Loucy (cell line): ENCODE data around the gene LRCH3.

Source experiments
- H2AFZ ChIP-seq: fragments of 200-600 bp; sonication (generic); 2 replicates; pipeline ENCODE4 v1.6.0; 2016; ENCODE audit warnings: antibody characterized with exemption, mild to moderate bottlenecking, low read length, moderate library complexity
- H3F3A ChIP-seq: fragments of 200-600 bp; 2 replicates; pipeline ENCODE4 v1.6.0; 2016; ENCODE audit warnings: antibody characterized with exemption, low read depth, mild to moderate bottlenecking
- H3K27me3 ChIP-seq: fragments of 200-600 bp; sonication (generic); 2 replicates; pipeline ENCODE4 v1.6.1; 2014; ENCODE audit warnings: low read length, mild to moderate bottlenecking; ENCODE audit not compliant: insufficient read depth, poor library complexity, severe bottlenecking
- H3K36me3 ChIP-seq: fragments of 200-600 bp; sonication (generic); 2 replicates; pipeline ENCODE4 v1.6.1; 2016; ENCODE audit warnings: low read length; ENCODE audit not compliant: insufficient read depth
- H3K4me1 ChIP-seq: fragments of 200-600 bp; sonication (generic); 2 replicates; pipeline ENCODE4 v1.5.1; 2014; ENCODE audit warnings: low read length, mild to moderate bottlenecking; ENCODE audit not compliant: insufficient read depth, poor library complexity, severe bottlenecking
- H3K4me2 ChIP-seq: fragments of 200-600 bp; sonication (generic); 2 replicates; pipeline ENCODE4 v1.6.0; 2014; ENCODE audit warnings: antibody characterized with exemption, low read length, low read depth, mild to moderate bottlenecking; ENCODE audit not compliant: poor library complexity, severe bottlenecking
- H3K4me3 ChIP-seq: fragments of 200-600 bp; sonication (generic); 2 replicates; pipeline ENCODE4 v1.5.1; 2014; ENCODE audit warnings: low read length, mild to moderate bottlenecking, mixed read lengths; ENCODE audit not compliant: poor library complexity, severe bottlenecking
- H3K79me2 ChIP-seq: fragments of 200-600 bp; sonication (generic); 2 replicates; pipeline ENCODE4 v1.6.1; 2014; ENCODE audit warnings: low read length; ENCODE audit not compliant: insufficient read depth
- H3K9ac ChIP-seq: fragments of 200-600 bp; sonication (generic); 2 replicates; pipeline ENCODE4 v1.6.0; 2014; ENCODE audit warnings: mild to moderate bottlenecking, low read depth, low read length, moderate library complexity; ENCODE audit not compliant: poor library complexity, severe bottlenecking
- H3K9me2 ChIP-seq: fragments of 200-600 bp; sonication (generic); replicated peaks from 2 replicates; pipeline ENCODE4 v1.6.1; 2016; ENCODE audit warnings: low read depth, low read length, mixed read lengths
- H3K9me3 ChIP-seq: fragments of 200-600 bp; sonication (generic); 2 replicates; pipeline ENCODE4 v1.6.1; 2014; ENCODE audit warnings: mild to moderate bottlenecking, antibody characterized with exemption, low read length, low read depth; ENCODE audit not compliant: insufficient read depth
- H4K20me1 ChIP-seq: fragments of 200-600 bp; sonication (generic); 2 replicates; pipeline ENCODE4 v1.6.0; 2014; ENCODE audit warnings: antibody characterized with exemption, low read length, mild to moderate bottlenecking; ENCODE audit not compliant: insufficient read depth, poor library complexity, severe bottlenecking
- EZH2phosphoT487 ChIP-seq: fragments of 200-600 bp; IDR thresholded peaks from 2 replicates; pipeline ENCODE4 v1.6.1; 2018; ENCODE audit warnings: antibody characterized with exemption, mild to moderate bottlenecking, moderate library complexity, borderline replicate concordance
- TF ChIP-seq, protein P1 (sequence below): fragments of 200-600 bp; sonication (generic); conservative IDR thresholded peaks from 2 replicates; pipeline ENCODE4 v1.5.1; 2014; ENCODE audit warnings: mild to moderate bottlenecking, antibody characterized with exemption, low read length

The LRCH3 gene

DNA sequence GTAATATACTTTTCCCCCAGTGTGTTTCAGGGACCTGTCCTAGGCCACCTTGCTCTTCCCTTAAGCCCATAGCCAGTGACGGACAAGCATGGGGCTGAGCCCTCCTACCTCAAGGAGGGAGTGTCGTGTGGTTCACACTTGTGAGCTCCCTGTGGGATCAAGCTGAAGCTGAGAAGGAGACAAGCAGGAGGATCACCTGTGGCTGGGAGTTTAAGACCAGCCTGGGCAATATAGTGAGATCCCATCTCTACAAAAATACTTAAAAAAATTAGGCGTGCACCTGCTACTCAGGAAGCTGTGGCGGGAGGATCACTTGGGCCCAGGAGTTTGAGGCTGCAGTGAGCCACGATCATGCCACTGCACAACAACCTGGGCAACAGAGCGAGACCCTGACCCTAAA is 82.3 kb downstream of the LRCH3 start:
- Histone ChIP-seq H3F3A (no peaks in the 10 kb centered on the region), H3K9me2 (no peaks in the 10 kb centered on the region), H3K36me3 (peaks cover 16% of the 10 kb centered on the region; the same call in 1 of the 2 replicates), H3K79me2 (no peaks in the 10 kb centered on the region), H3K4me2 (no peak overlapping the region), H4K20me1 (no peaks in the 10 kb centered on the region), H3K4me1 (peaks cover 6% of the 10 kb centered on the region), H2AFZ (no peak overlapping the region), H3K9me3 (no peaks in the 10 kb centered on the region), H3K27me3 (no peaks in the 10 kb centered on the region), H3K4me3 (no peak overlapping the region), H3K9ac (no peak overlapping the region)
- no peak for TF ChIP-seq EZH2phosphoT487
- TF ChIP-seq, protein P1, sequence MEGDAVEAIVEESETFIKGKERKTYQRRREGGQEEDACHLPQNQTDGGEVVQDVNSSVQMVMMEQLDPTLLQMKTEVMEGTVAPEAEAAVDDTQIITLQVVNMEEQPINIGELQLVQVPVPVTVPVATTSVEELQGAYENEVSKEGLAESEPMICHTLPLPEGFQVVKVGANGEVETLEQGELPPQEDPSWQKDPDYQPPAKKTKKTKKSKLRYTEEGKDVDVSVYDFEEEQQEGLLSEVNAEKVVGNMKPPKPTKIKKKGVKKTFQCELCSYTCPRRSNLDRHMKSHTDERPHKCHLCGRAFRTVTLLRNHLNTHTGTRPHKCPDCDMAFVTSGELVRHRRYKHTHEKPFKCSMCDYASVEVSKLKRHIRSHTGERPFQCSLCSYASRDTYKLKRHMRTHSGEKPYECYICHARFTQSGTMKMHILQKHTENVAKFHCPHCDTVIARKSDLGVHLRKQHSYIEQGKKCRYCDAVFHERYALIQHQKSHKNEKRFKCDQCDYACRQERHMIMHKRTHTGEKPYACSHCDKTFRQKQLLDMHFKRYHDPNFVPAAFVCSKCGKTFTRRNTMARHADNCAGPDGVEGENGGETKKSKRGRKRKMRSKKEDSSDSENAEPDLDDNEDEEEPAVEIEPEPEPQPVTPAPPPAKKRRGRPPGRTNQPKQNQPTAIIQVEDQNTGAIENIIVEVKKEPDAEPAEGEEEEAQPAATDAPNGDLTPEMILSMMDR, result no peak

- peaks cover 16% of the 10 kb centered on the region; the same call in 1 of the 2 replicates for H3K36me3 ChIP-seq
- H4K20me1 ChIP-seq, result no peaks in the 10 kb centered on the region
- no peaks in the 10 kb centered on the region; the same call in 1 of the 2 replicates for H3F3A ChIP-seq
- H3K4me3 ChIP-seq, result no peak overlapping the region
- no peaks in the 10 kb centered on the region for H3K79me2 ChIP-seq
- no peak for TF ChIP-seq EZH2phosphoT487
- TF ChIP-seq, protein P1, result no peak
- H2AFZ ChIP-seq, result no peak overlapping the region
- no peak overlapping the region for H3K4me2 ChIP-seq
- no peaks in the 10 kb centered on the region for H3K9me3 ChIP-seq
- H3K9ac ChIP-seq, result no peak overlapping the region
- H3K27me3 ChIP-seq, result no peaks in the 10 kb centered on the region
- no peaks in the 10 kb centered on the region for H3K4me1 ChIP-seq
- H3K9me2 ChIP-seq, result no peaks in the 10 kb centered on the region
These were observed 83.0 kb downstream of the LRCH3 start for GRCh38 chr3:197874064-197874463.

- no peaks in the 10 kb centered on the region for H3K27me3 ChIP-seq
- no peak overlapping the region for H3K4me2 ChIP-seq
- H4K20me1 ChIP-seq, result no peaks in the 10 kb centered on the region
- no peaks in the 10 kb centered on the region for H3K4me1 ChIP-seq
- H3K9ac ChIP-seq, result no peak overlapping the region
- H3K4me3 ChIP-seq, result no peak overlapping the region
- no peaks in the 10 kb centered on the region for H3K9me3 ChIP-seq
- peaks cover 16% of the 10 kb centered on the region; the same call in 1 of the 2 replicates for H3K36me3 ChIP-seq
- no peak for TF ChIP-seq EZH2phosphoT487
- TF ChIP-seq, protein P1, result no peak
- H3K79me2 ChIP-seq, result no peaks in the 10 kb centered on the region
- H3F3A ChIP-seq, result no peaks in the 10 kb centered on the region; the same call in 1 of the 2 replicates
- no peaks in the 10 kb centered on the region for H3K9me2 ChIP-seq
- H2AFZ ChIP-seq, result no peak overlapping the region
These were observed 83.6 kb downstream of the LRCH3 start for GRCh38 chr3:197874653-197875052.
